Glutamatergic neuron (in vitro differentiated cells): ENCODE results near the gene ZFHX3. TPM values are rescaled to one million over a fixed set of nuclear protein-coding genes. Genes with fewer than 3 reads are reported as not detected.

Source experiments
- DNase-seq: peaks from one replicate; pipeline ENCODE4 v3.0.0; 2022
- H3K27ac Mint-ChIP-seq: one replicate; pipeline ENCODE4 v1.8.0; 2020; ENCODE audit warnings: mild to moderate bottlenecking, mixed read lengths, inconsistent platforms; ENCODE audit not compliant: unreplicated experiment
- H3K27me3 Mint-ChIP-seq: one replicate; pipeline ENCODE4 v1.8.0; 2020; ENCODE audit warnings: mild to moderate bottlenecking, moderate library complexity, mixed read lengths, inconsistent platforms; ENCODE audit not compliant: unreplicated experiment
- H3K36me3 Mint-ChIP-seq: one replicate; pipeline ENCODE4 v1.8.0; 2020; ENCODE audit warnings: mild to moderate bottlenecking, mixed read lengths, inconsistent platforms; ENCODE audit not compliant: unreplicated experiment
- H3K4me1 Mint-ChIP-seq: one replicate; pipeline ENCODE4 v1.8.0; 2020; ENCODE audit warnings: mild to moderate bottlenecking, low read depth, mixed read lengths, inconsistent platforms; ENCODE audit not compliant: unreplicated experiment
- H3K4me3 Mint-ChIP-seq: one replicate; pipeline ENCODE4 v1.8.0; 2020; ENCODE audit warnings: mild to moderate bottlenecking, mixed read lengths, inconsistent platforms; ENCODE audit not compliant: unreplicated experiment
- H3K9me3 Mint-ChIP-seq: one replicate; pipeline ENCODE4 v1.8.0; 2020; ENCODE audit warnings: mild to moderate bottlenecking, moderate library complexity, mixed read lengths, inconsistent platforms; ENCODE audit not compliant: unreplicated experiment
- CTCF ChIP-seq: fragments of 200-600 bp; sonication (generic); IDR thresholded peaks from one replicate; pipeline ENCODE4 v1.5.0; 2021; ENCODE audit not compliant: partially characterized antibody, unreplicated experiment
- total RNA-seq: library from RNA; stranded (reverse); fragmentation: NEBNext Ultra II Directional; extraction: Animal tissue kit (Norgen Biotek cat#: 25700); gene quantifications from one replicate; pipeline ENCODE4 v1.2.1, GENCODE V29; 2021; ENCODE audit not compliant: unreplicated experiment

Gene ZFHX3
- total RNA-seq, 1 donor from 2014 or later, result 6.8 TPM

GRCh38 chr16:73095142-73095820 is 47.4 kb upstream of the ZFHX3 start:
- H3K27me3 Mint-ChIP-seq, result no peaks in the 10 kb centered on the region
- H3K4me3 Mint-ChIP-seq, result no peak overlapping the region
- H3K9me3 Mint-ChIP-seq, result peaks cover 1% of the 10 kb centered on the region
- TF ChIP-seq CTCF, result no peak
- no peaks in the 10 kb centered on the region for H3K4me1 Mint-ChIP-seq
- peaks cover 4% of the 10 kb centered on the region for H3K36me3 Mint-ChIP-seq
- no peak for DNase-seq
- no peak overlapping the region for H3K27ac Mint-ChIP-seq

GRCh38 chr16:73094371-73094770 is 46.4 kb upstream of the ZFHX3 start:
- no peak for TF ChIP-seq CTCF
- Mint-ChIP-seq H3K9me3 (peaks cover 1% of the 10 kb centered on the region), H3K27ac (no peak overlapping the region), H3K27me3 (no peaks in the 10 kb centered on the region), H3K36me3 (peaks cover 4% of the 10 kb centered on the region), H3K4me1 (no peaks in the 10 kb centered on the region), H3K4me3 (no peak overlapping the region)
- no peak for DNase-seq

GRCh38 chr16:73093146-73094144 is 45.5 kb upstream of the ZFHX3 start:
- Mint-ChIP-seq H3K36me3 (peaks cover 4% of the 10 kb centered on the region), H3K4me3 (no peak overlapping the region), H3K27me3 (no peaks in the 10 kb centered on the region)

GRCh38 chr16:73092236-73092781 is 44.4 kb upstream of the ZFHX3 start:
- no peak overlapping the region for H3K4me3 Mint-ChIP-seq

More at GRCh38 chr16:73093146-73094144, 45.5 kb upstream of the ZFHX3 start:
- Mint-ChIP-seq H3K27ac (no peak overlapping the region), H3K4me1 (no peaks in the 10 kb centered on the region), H3K9me3 (peaks cover 3% of the 10 kb centered on the region)
- no peak for TF ChIP-seq CTCF
- no peak for DNase-seq

More at GRCh38 chr16:73092236-73092781, 44.4 kb upstream of the ZFHX3 start:
- no peaks in the 10 kb centered on the region for H3K4me1 Mint-ChIP-seq
- H3K27ac Mint-ChIP-seq, result no peak overlapping the region
- DNase-seq, result no peak
- H3K36me3 Mint-ChIP-seq, result peaks cover 4% of the 10 kb centered on the region
- H3K9me3 Mint-ChIP-seq, result peaks cover 2% of the 10 kb centered on the region
- no peak for TF ChIP-seq CTCF
- no peaks in the 10 kb centered on the region for H3K27me3 Mint-ChIP-seq
